Activated T-cell treated with anti-CD3 and anti-CD28 coated beads, Interleukin-2, amount 50 U/mL, for 24 hours (primary cell): ENCODE results near the gene SVOPL.

ENCODE experiments used
- DNase-seq: peaks from one replicate; pipeline ENCODE4 v3.0.0-alpha.2; 2020
- H3K27ac Mint-ChIP-seq: 2 replicates; pipeline ENCODE4 v1.8.0; 2020; ENCODE audit warnings: mild to moderate bottlenecking, mixed read lengths
- H3K27me3 Mint-ChIP-seq: 2 replicates; pipeline ENCODE4 v1.8.0; 2020; ENCODE audit warnings: mixed read lengths
- H3K36me3 Mint-ChIP-seq: 2 replicates; pipeline ENCODE4 v1.8.0; 2020; ENCODE audit warnings: low read depth, mixed read lengths
- H3K4me1 Mint-ChIP-seq: 2 replicates; pipeline ENCODE4 v1.8.0; 2020; ENCODE audit warnings: low read depth, mixed read lengths
- H3K4me3 Mint-ChIP-seq: 2 replicates; pipeline ENCODE4 v1.8.0; 2020; ENCODE audit warnings: mild to moderate bottlenecking, moderate library complexity, mixed read lengths
- H3K9me3 Mint-ChIP-seq: 2 replicates; pipeline ENCODE4 v1.8.0; 2020; ENCODE audit warnings: mixed read lengths

The SVOPL gene

DNA sequence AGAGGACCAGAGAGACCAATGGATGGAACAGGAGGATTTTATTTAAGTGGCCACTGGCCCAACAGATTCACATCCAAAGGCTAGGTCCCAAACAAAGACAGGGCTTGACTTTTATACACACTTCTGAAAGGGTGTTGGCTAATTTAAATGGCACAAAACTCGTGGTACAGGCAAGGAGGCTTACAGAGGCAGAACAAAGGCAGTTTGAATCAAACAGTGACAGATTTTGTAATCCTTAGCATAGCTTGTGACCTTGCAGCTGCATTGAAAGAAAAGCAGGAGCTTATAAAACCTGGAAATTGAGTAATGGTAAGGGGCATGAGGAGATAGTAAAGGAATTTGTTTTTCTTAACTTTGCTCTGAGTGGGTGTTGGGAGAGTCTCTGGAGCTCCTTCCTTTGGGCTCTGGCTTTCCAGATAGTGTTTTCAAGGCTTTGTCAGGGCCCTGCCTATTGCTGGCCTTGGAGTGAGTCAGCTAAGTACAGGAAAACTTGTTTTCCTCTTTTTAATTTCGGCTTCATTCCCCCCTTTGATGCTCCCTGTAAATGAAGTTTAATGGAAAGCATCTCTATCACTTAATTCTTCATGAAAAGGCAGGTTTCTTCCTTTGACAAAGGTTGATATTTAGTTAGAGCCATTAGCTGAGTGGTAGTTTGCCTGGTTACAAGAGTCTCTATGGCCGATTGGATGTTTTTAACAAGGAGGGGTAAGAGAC is 144.2 kb downstream of the SVOPL start:
- no peak overlapping the region for H3K27ac Mint-ChIP-seq
- no peak overlapping the region for H3K4me3 Mint-ChIP-seq
- peaks cover 98% of the 10 kb centered on the region for H3K36me3 Mint-ChIP-seq
- peaks cover 51% of the 10 kb centered on the region for H3K9me3 Mint-ChIP-seq
- no peaks in the 10 kb centered on the region for H3K27me3 Mint-ChIP-seq
- no peaks in the 10 kb centered on the region for H3K4me1 Mint-ChIP-seq
- DNase-seq: no peak

DNA sequence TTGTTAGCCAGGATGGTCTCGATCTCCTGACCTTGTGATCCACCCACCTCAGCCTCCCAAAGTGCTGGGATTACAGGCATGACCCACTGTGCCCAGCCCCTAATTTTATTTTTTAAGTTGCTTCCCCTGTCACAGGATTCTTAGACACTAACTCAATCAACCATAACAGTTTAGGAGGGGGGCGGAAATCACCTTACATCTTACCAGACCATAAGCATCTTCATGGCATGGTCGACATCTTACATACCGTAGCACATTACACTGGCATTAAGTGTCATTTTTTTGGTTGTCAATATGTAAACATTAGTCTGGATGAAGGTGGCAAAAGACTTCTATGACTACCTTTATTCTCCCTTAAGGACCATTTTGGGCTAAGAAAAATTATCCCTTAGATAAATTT is 145.5 kb downstream of the SVOPL start:
- Mint-ChIP-seq H3K4me1 (no peaks in the 10 kb centered on the region), H3K27ac (no peak overlapping the region), H3K36me3 (peaks cover 98% of the 10 kb centered on the region), H3K27me3 (no peaks in the 10 kb centered on the region), H3K9me3 (peaks cover 52% of the 10 kb centered on the region), H3K4me3 (no peak overlapping the region)
- DNase-seq: no peak

DNA sequence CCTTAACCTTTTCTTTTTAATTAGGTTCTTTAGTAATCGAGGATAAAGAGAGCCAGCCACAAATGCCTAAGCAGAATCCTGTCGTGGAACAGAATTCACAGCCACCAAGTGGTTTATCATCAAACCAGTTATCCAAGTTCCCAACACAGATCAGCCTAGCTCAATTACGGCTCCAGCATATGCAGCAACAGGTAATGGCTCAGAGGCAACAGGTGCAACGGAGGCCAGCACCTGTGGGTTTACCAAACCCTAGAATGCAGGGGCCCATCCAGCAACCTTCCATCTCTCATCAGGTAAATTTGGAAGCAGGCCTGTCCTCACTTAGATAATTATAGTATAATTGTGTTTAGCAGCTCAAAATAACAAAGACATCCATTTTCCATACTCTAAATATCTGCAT is 146.5 kb downstream of the SVOPL start:
- peaks cover 53% of the 10 kb centered on the region for H3K9me3 Mint-ChIP-seq
- no peak for DNase-seq
- H3K4me3 Mint-ChIP-seq: no peak overlapping the region
- H3K4me1 Mint-ChIP-seq: no peaks in the 10 kb centered on the region
- no peak overlapping the region for H3K27ac Mint-ChIP-seq
- H3K36me3 Mint-ChIP-seq: peaks cover 97% of the 10 kb centered on the region
- H3K27me3 Mint-ChIP-seq: no peaks in the 10 kb centered on the region

DNA sequence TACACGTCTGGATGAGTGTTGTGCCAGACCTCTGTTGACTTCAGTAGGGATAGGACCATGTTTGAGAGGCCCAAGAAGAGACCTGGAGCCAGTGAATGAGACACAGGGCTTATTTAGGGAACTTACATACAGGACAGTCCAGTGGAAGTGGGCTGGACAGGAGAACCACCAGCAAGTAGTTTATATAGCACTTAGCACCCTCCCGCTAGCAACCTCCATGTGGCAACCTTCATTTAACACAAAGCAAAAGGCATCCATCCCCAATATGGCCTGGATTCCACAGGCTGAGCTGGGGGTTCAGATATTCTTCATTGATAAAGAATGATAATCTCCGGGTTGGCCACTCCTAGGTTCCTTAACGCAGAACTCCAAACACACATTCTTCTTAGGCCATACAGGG is 147.4 kb downstream of the SVOPL start:
- peaks cover 96% of the 10 kb centered on the region for H3K36me3 Mint-ChIP-seq
- H3K9me3 Mint-ChIP-seq: peaks cover 49% of the 10 kb centered on the region

DNA sequence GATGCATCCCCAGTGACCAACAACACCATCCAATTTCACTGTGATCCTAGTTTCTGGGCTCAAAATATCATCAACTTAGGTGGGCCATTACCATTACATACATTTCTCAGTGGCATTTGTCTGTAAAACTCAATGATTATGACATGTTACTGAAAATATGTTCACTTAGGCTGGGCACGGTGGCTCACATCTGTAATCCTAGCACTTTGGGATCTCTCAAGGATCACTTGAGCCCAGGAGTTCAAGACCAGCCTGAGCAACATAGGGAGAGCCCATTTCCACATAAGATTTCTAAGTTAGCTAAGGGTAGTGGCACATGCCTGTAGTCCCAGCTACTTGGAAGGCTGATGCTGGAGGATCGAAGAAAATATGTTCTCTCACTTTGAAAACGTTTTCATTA is 150.1 kb downstream of the SVOPL start:
- Mint-ChIP-seq H3K27ac (no peak overlapping the region), H3K27me3 (no peaks in the 10 kb centered on the region), H3K4me3 (no peak overlapping the region), H3K36me3 (peaks cover 91% of the 10 kb centered on the region), H3K9me3 (peaks cover 31% of the 10 kb centered on the region), H3K4me1 (no peaks in the 10 kb centered on the region)
- no peak for DNase-seq

More for the DNA sequence above, 147.4 kb downstream of the SVOPL start:
- no peak for DNase-seq
- Mint-ChIP-seq H3K4me1 (no peaks in the 10 kb centered on the region), H3K4me3 (no peak overlapping the region), H3K27ac (no peak overlapping the region), H3K27me3 (no peaks in the 10 kb centered on the region)

DNA sequence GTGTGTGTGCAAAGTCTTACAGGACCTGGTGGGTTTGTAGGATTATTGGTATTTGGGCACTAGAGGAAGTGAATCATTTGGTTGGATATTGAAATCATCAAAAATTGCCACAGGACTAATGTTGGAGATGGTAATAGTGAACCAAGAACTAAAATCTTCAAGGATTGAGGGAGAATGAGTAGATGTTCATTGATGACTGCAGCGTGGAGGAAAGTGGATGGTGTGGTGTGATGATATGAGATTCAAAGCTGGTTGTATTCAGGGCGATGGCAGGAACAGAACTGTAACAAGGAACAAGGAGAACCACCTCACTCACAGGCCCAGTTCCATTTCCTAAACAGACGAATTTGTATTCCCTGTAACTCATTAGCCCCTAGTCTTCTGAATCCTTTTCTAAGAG is 150.8 kb downstream of the SVOPL start:
- peaks cover 91% of the 10 kb centered on the region for H3K36me3 Mint-ChIP-seq
- no peaks in the 10 kb centered on the region for H3K4me1 Mint-ChIP-seq
- no peak overlapping the region for H3K4me3 Mint-ChIP-seq
- DNase-seq: no peak
- no peak overlapping the region for H3K27ac Mint-ChIP-seq
- peaks cover 36% of the 10 kb centered on the region for H3K9me3 Mint-ChIP-seq
- H3K27me3 Mint-ChIP-seq: no peaks in the 10 kb centered on the region

DNA sequence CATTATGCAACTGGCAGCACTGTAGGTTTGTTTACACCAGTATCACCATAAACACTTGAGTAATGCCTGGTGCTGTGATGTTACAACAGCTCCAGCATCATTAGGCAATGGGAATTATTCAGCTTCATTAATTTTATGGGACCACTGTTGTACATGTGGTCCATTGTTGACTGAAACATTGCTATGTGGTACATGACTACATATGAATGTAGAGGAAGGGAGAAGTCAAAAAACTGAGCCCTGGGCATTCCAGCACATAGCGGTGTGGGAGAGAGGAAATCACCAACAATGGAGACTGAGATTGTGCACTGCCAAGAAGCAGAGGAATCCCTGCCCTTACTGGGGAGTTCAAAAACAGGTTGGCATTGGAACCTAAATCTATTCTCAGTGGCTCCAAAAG is 152.1 kb downstream of the SVOPL start:
- H3K4me3 Mint-ChIP-seq: no peak overlapping the region
- H3K27ac Mint-ChIP-seq: no peak overlapping the region
- no peaks in the 10 kb centered on the region for H3K27me3 Mint-ChIP-seq
- DNase-seq: no peak
- H3K4me1 Mint-ChIP-seq: no peaks in the 10 kb centered on the region
- peaks cover 36% of the 10 kb centered on the region for H3K9me3 Mint-ChIP-seq
- peaks cover 93% of the 10 kb centered on the region for H3K36me3 Mint-ChIP-seq

DNA sequence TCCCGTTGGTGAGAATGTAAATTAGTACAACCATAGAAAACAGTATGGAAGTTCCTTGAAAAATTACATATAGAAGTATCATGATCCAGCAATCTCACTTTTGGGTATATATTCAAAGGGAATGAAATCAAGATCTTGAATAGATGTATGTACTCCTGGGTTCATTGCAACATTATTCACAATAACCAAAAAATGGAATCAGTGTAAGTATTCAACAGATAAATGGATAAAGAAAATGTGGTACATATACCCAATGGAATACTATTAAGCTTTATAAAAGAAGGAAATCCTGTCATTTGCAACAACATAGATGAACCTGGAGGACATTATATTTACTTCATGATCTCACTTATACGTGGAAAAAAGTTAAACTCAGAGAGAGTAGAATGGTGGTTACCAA is 154.3 kb downstream of the SVOPL start:
- peaks cover 24% of the 10 kb centered on the region for H3K9me3 Mint-ChIP-seq
- H3K4me1 Mint-ChIP-seq: peaks cover 5% of the 10 kb centered on the region
- H3K4me3 Mint-ChIP-seq: no peak overlapping the region
- H3K27me3 Mint-ChIP-seq: no peaks in the 10 kb centered on the region
- no peak for DNase-seq
- H3K36me3 Mint-ChIP-seq: peaks cover 90% of the 10 kb centered on the region
- no peak overlapping the region for H3K27ac Mint-ChIP-seq

DNA sequence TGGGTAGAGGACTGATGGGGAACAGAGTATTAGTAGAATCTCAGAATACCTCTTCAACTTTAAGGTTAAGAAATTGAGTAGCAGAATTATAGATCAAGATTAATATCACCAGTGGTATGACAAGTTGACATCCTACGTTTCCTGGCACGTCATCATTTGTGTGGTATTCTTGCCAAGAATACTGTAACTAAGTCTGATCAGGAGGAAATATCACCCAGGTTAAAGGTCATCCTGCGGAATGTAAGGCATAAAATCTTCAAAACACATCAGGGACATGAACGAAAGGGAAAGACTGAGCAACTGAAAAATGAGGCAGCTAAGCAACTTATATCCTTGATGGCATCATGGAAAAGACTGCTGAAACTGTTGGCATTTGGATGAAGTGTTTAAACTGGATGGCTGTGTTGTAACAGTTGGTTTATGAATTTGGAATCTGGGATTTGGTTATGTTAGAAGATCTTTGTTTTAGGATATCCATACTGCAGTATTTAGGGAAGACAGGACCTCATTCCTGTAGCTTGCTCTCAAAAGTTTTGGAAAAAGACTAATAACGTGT is 155.0 kb downstream of the SVOPL start:
- no peak for DNase-seq
- H3K9me3 Mint-ChIP-seq: peaks cover 23% of the 10 kb centered on the region
- H3K27me3 Mint-ChIP-seq: no peaks in the 10 kb centered on the region
- H3K27ac Mint-ChIP-seq: no peak overlapping the region
- no peak overlapping the region for H3K4me3 Mint-ChIP-seq
- H3K4me1 Mint-ChIP-seq: peaks cover 9% of the 10 kb centered on the region
- H3K36me3 Mint-ChIP-seq: peaks cover 90% of the 10 kb centered on the region

DNA sequence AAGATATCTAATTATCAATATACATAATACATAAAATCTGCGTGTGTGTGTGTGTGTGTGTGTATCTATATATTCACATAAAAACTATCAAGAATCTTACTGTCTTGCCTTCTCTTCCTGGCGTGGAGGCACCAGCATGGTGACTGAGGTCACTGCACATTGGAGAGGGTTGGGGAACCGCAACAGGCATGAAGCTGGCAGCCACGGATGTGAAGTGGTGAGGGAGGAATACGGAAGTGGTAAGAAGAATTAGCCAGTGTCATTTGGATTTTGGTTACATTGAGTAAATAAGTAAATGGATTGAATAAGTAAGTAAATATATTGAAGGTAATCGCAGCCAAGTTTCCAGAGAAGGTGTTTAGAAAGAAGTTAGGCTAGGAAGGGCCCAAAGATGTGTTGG is 156.0 kb downstream of the SVOPL start:
- no peak overlapping the region for H3K4me3 Mint-ChIP-seq
- H3K36me3 Mint-ChIP-seq: peaks cover 89% of the 10 kb centered on the region
- H3K27ac Mint-ChIP-seq: no peak overlapping the region
- H3K27me3 Mint-ChIP-seq: no peaks in the 10 kb centered on the region
- H3K9me3 Mint-ChIP-seq: peaks cover 16% of the 10 kb centered on the region
- no peak for DNase-seq
- peaks cover 9% of the 10 kb centered on the region for H3K4me1 Mint-ChIP-seq
